Liver (tissue), 9 donors: Measurements from ENCODE around the gene CDK19. TPM values are rescaled to one million over a fixed set of nuclear protein-coding genes. Genes with fewer than 3 reads are reported as not detected.

Experiments
- DNase-seq: peaks from one replicate; pipeline ENCODE4 v3.0.0-alpha.2; 2017; ENCODE audit warnings: low spot score
- H3K27ac ChIP-seq, 2 donors: one replicate each; pipeline ENCODE4 v1.7.0; 2013; ENCODE audit warnings: inconsistent platforms in 2 of 2, low read length in 2 of 2, control low read depth in 1 of 2, low read depth in 1 of 2, mild to moderate bottlenecking in 1 of 2
- H3K27me3 ChIP-seq, 4 donors: one replicate each; pipeline versions ENCODE4 v1.6.1 to v1.7.0; 2013; ENCODE audit warnings: low read length in 3 of 4, inconsistent platforms in 1 of 4, mild to moderate bottlenecking in 1 of 4, moderate library complexity in 1 of 4; ENCODE audit not compliant: control insufficient read depth in 4 of 4, insufficient read depth in 4 of 4
- H3K36me3 ChIP-seq, 4 donors: one replicate each; pipeline versions ENCODE4 v1.6.1 to v1.7.0; 2013; ENCODE audit warnings: low read length in 3 of 4, mild to moderate bottlenecking in 3 of 4, low read depth in 1 of 4, moderate library complexity in 1 of 4; ENCODE audit not compliant: control insufficient read depth in 4 of 4, insufficient read depth in 3 of 4
- H3K4me1 ChIP-seq, 4 donors: one replicate each; pipeline versions ENCODE4 v1.6.1 to v1.7.0; 2013; ENCODE audit warnings: low read length in 3 of 4, mild to moderate bottlenecking in 3 of 4, moderate library complexity in 1 of 4; ENCODE audit not compliant: control insufficient read depth in 4 of 4, insufficient read depth in 4 of 4
- H3K4me3 ChIP-seq, 3 donors: one replicate each; pipeline versions ENCODE4 v1.6.1 to v1.7.0; 2013; ENCODE audit warnings: low read length in 3 of 3, control low read depth in 1 of 3, low read depth in 1 of 3, mild to moderate bottlenecking in 1 of 3
- H3K9ac ChIP-seq, 2 donors: one replicate each; pipeline ENCODE4 v1.7.0; 2013; ENCODE audit warnings: low read length in 2 of 2, mild to moderate bottlenecking in 2 of 2, moderate library complexity in 2 of 2, control low read depth in 1 of 2, low read depth in 1 of 2
- H3K9me3 ChIP-seq, 4 donors: one replicate each; pipeline versions ENCODE4 v1.6.1 to v1.7.0; 2013; ENCODE audit warnings: low read length in 3 of 4; ENCODE audit not compliant: control insufficient read depth in 4 of 4
- ATF3 ChIP-seq: IDR thresholded peaks from 2 replicates; pipeline ENCODE4 v1.6.1; 2016; ENCODE audit warnings: antibody characterized with exemption
- CTCF ChIP-seq: fragments of 150-350 bp; IDR thresholded peaks from 2 replicates; pipeline ENCODE4 v1.5.1; 2017; ENCODE audit warnings: improper control_type of control experiment, low read depth, low read length; ENCODE audit not compliant: missing input control
- EGR1 ChIP-seq, 2 donors: IDR thresholded peaks; 2 replicates each; pipeline ENCODE4 v1.6.1; 2016 to 2018; ENCODE audit warnings: antibody characterized with exemption in 2 of 2, low read depth in 2 of 2
- FOXA1 ChIP-seq: IDR thresholded peaks from 2 replicates; pipeline ENCODE4 v1.6.1; 2016; ENCODE audit warnings: antibody characterized with exemption
- FOXA2 ChIP-seq: IDR thresholded peaks from 2 replicates; pipeline ENCODE4 v1.6.1; 2016; ENCODE audit warnings: antibody characterized with exemption
- HNF4A ChIP-seq, 2 donors: conservative IDR thresholded peaks; 2 replicates each; pipeline ENCODE4 v1.6.1; 2016; ENCODE audit warnings: antibody characterized with exemption in 2 of 2, mild to moderate bottlenecking in 2 of 2
- HNF4G ChIP-seq: IDR thresholded peaks from 2 replicates; pipeline ENCODE4 v1.6.1; 2016; ENCODE audit warnings: antibody characterized with exemption
- JUND ChIP-seq, 2 donors: IDR thresholded peaks; 2 replicates each; pipeline ENCODE4 v1.6.1; 2016; ENCODE audit warnings: antibody characterized with exemption in 2 of 2
- MAX ChIP-seq: IDR thresholded peaks from 2 replicates; pipeline ENCODE4 v1.6.1; 2016; ENCODE audit warnings: antibody characterized with exemption
- REST ChIP-seq: IDR thresholded peaks from 2 replicates; pipeline ENCODE4 v1.6.1; 2016; ENCODE audit warnings: antibody characterized with exemption, mild to moderate bottlenecking
- SP1 ChIP-seq: IDR thresholded peaks from 2 replicates; pipeline ENCODE4 v1.6.1; 2018; ENCODE audit warnings: antibody characterized with exemption, mild to moderate bottlenecking
- TAF1 ChIP-seq: conservative IDR thresholded peaks from 2 replicates; pipeline ENCODE4 v1.6.1; 2016; ENCODE audit warnings: antibody characterized with exemption, mild to moderate bottlenecking
- ZBTB33 ChIP-seq: IDR thresholded peaks from 2 replicates; pipeline ENCODE4 v1.6.1; 2016; ENCODE audit warnings: antibody characterized with exemption
- WGBS: extraction: QIAGEN DNeasy Blood & Tissue Kit; methylation state at CpG from one replicate; pipeline ENCODE4 v1.1.7; 2013; 5-methylcytosine and 5-hydroxymethylcytosine counted together
- polyA plus RNA-seq, 2 donors: library from polyadenylated mRNA; stranded (reverse) in 1 of 2; unstranded in 1 of 2; fragments of 200-250 nt in 1 of 2; fragments of >200 nt in 1 of 2; fragmentation: Nextera tagmentation in 1 of 2; extraction: Ambion mirVana in 1 of 2; gene quantifications; one replicate each; pipeline versions ENCODE4 v1.2.1 to v1.2.3, GENCODE V29; 2013 to 2015
- total RNA-seq, 2 donors: library from RNA; depleted of rRNA; stranded (reverse); fragments of >200 nt; gene quantifications; one replicate each; pipeline ENCODE4 v1.2.3, GENCODE V29; 2014
- donor health status: healthy.
- donor health status: healthy.
- donor health status: healthy.
- donor health status: healthy.
- donor health status: healthy.

The CDK19 gene
- total and polyA plus RNA-seq, 4 donors = 1.8 to 7.6 (median 3.9) TPM

GRCh38 chr6:110646419-110646698, 168.9 kb downstream of the CDK19 start:
- no peak for DNase-seq
- Histone ChIP-seq H3K4me3 (no peak overlapping the region), H3K27ac (no peak overlapping the region), H3K9me3 (no peaks in the 10 kb centered on the region), H3K27me3 (no peaks in the 10 kb centered on the region), H3K36me3 (peaks cover 0 to 11% (median 4%) of the 10 kb centered on the region in 4 donors), H3K9ac (no peak overlapping the region), H3K4me1 (no peaks in the 10 kb centered on the region)
- WGBS = 91% methylated on average over 17 of the region's 17 CpGs
- no peak for TF ChIP-seq FOXA1
- TF ChIP-seq REST = no peak
- TF ChIP-seq ZBTB33 = no peak
- TF ChIP-seq ATF3 = no peak
- TF ChIP-seq SP1 = no peak
- TF ChIP-seq TAF1 = no peak
- TF ChIP-seq MAX = no peak
- no peak for TF ChIP-seq CTCF

GRCh38 chr6:110645685-110646418, 169.4 kb downstream of the CDK19 start:
- H3K27ac ChIP-seq = no peak overlapping the region
- H3K9ac ChIP-seq = no peak overlapping the region
- WGBS = 97% methylated on average over 62 of the region's 62 CpGs
- H3K36me3 ChIP-seq = peaks cover 0 to 11% (median 4%) of the 10 kb centered on the region in 4 donors
- no peaks in the 10 kb centered on the region for H3K27me3 ChIP-seq
- H3K4me3 ChIP-seq = no peak overlapping the region
- no peaks in the 10 kb centered on the region for H3K4me1 ChIP-seq
- no peaks in the 10 kb centered on the region for H3K9me3 ChIP-seq
- no peak for DNase-seq
- TF ChIP-seq HNF4G (no peak), HNF4A (conservative IDR thresholded peaks at IDR 0.05) (no peak), JUND (IDR thresholded peaks at IDR 0.05) (no peak), FOXA2 (no peak), EGR1 (IDR thresholded peaks at IDR 0.05; ENCODE audit: low read depth in 2 of 2) (no peak), ATF3 (no peak)
